Colon (tissue), 2 donors: ENCODE results near the gene SP100.

Source experiments
- FAIRE-seq: peaks from 2 replicates; lab custom pipeline; 2012; peaks lifted over from hg19 to GRCh38; lab: Jason Lieb, UNC
- donor health status: control.
- donor health status: control.

Gene SP100

GRCh38 chr2:230419181-230419580 is 3.2 kb downstream of the SP100 start:
- FAIRE-seq, result no peak

GRCh38 chr2:230422149-230422548 is 6.1 kb downstream of the SP100 start:
- no peak for FAIRE-seq

- FAIRE-seq, result no peak
Measured at GRCh38 chr2:230423851-230424458, 8.0 kb downstream of the SP100 start.

- no peak for FAIRE-seq
Measured at GRCh38 chr2:230425377-230425776, 9.4 kb downstream of the SP100 start.

- FAIRE-seq, result no peak
Measured at GRCh38 chr2:230429513-230429912, 13.5 kb downstream of the SP100 start.

GRCh38 chr2:230430957-230431910 is 15.2 kb downstream of the SP100 start:
- no peak for FAIRE-seq

- FAIRE-seq, result no peak
Measured at GRCh38 chr2:230434677-230435324, 18.8 kb downstream of the SP100 start.

- FAIRE-seq, result no peak
Measured at GRCh38 chr2:230435431-230435830, 19.4 kb downstream of the SP100 start.

GRCh38 chr2:230439121-230439520 is 23.1 kb downstream of the SP100 start:
- FAIRE-seq, result peak; percentile 18

- FAIRE-seq, result peak; percentile 31
Measured at GRCh38 chr2:230439590-230439989, 23.6 kb downstream of the SP100 start.

- FAIRE-seq, result no peak
Measured at GRCh38 chr2:230441227-230441897, 25.4 kb downstream of the SP100 start.

GRCh38 chr2:230443541-230443940 is 27.5 kb downstream of the SP100 start:
- FAIRE-seq, result no peak

GRCh38 chr2:230444832-230445231 is 28.8 kb downstream of the SP100 start:
- FAIRE-seq, result no peak

GRCh38 chr2:230447036-230447435 is 31.0 kb downstream of the SP100 start:
- no peak for FAIRE-seq

- no peak for FAIRE-seq
Measured at GRCh38 chr2:230447455-230448451, 31.8 kb downstream of the SP100 start.

- no peak for FAIRE-seq
Measured at GRCh38 chr2:230449901-230450467, 34.0 kb downstream of the SP100 start.

- no peak for FAIRE-seq
Measured at GRCh38 chr2:230453006-230453405, 37.0 kb downstream of the SP100 start.

GRCh38 chr2:230455005-230455684 is 39.1 kb downstream of the SP100 start:
- no peak for FAIRE-seq

GRCh38 chr2:230457073-230457768 is 41.2 kb downstream of the SP100 start:
- FAIRE-seq, result no peak

GRCh38 chr2:230457793-230458192 is 41.8 kb downstream of the SP100 start:
- no peak for FAIRE-seq
